H9 (cell line): Measurements from ENCODE around the gene SF1. TPM values are rescaled to one million over a fixed set of nuclear protein-coding genes. Genes with fewer than 3 reads are reported as not detected.

ENCODE experiments used
- DNase-seq: peaks from one replicate; pipeline ENCODE4 v3.0.0-alpha.2; 2017
- H2AFZ ChIP-seq: one replicate; pipeline ENCODE4 v1.6.1; 2013; ENCODE audit warnings: mild to moderate bottlenecking, low read length, control low read depth, moderate library complexity
- H2AK5ac ChIP-seq: 2 replicates; pipeline ENCODE4 v1.6.1; 2013; ENCODE audit warnings: low read length, control low read depth, mixed read lengths; ENCODE audit not compliant: insufficient read length
- H2BK120ac ChIP-seq: one replicate; pipeline ENCODE4 v1.6.1; 2013; ENCODE audit warnings: low read depth, mild to moderate bottlenecking, low read length, control low read depth, inconsistent platforms; ENCODE audit not compliant: poor library complexity, severe bottlenecking
- H2BK12ac ChIP-seq: 2 replicates; pipeline ENCODE4 v1.6.1; 2013; ENCODE audit warnings: low read length, control low read depth, mixed read lengths, low read depth; ENCODE audit not compliant: insufficient read length
- H2BK15ac ChIP-seq: 2 replicates; pipeline ENCODE4 v1.6.1; 2013; ENCODE audit warnings: low read depth, low read length, control low read depth
- H2BK20ac ChIP-seq: one replicate; pipeline ENCODE4 v1.6.1; 2013; ENCODE audit warnings: low read depth, mild to moderate bottlenecking, low read length, control low read depth, inconsistent platforms; ENCODE audit not compliant: poor library complexity, severe bottlenecking
- H2BK5ac ChIP-seq: 2 replicates; pipeline ENCODE4 v1.6.1; 2013; ENCODE audit warnings: low read length, control low read depth, mixed read lengths; ENCODE audit not compliant: insufficient read length
- H3K14ac ChIP-seq: 2 replicates; pipeline ENCODE4 v1.6.1; 2013; ENCODE audit warnings: low read length, control low read depth; ENCODE audit not compliant: insufficient read depth
- H3K18ac ChIP-seq: 2 replicates; pipeline ENCODE4 v1.6.1; 2013; ENCODE audit warnings: low read depth, mild to moderate bottlenecking, mixed read lengths, low read length, control low read depth; ENCODE audit not compliant: insufficient read length
- H3K23ac ChIP-seq: 2 replicates; pipeline ENCODE4 v1.6.1; 2013; ENCODE audit warnings: low read length, control low read depth, mixed read lengths, low read depth; ENCODE audit not compliant: insufficient read length
- H3K23me2 ChIP-seq: 2 replicates; pipeline ENCODE4 v1.6.1; 2013; ENCODE audit warnings: low read depth, mild to moderate bottlenecking, mixed read lengths, low read length, control low read depth; ENCODE audit not compliant: insufficient read length, poor library complexity, severe bottlenecking
- H3K27ac ChIP-seq: 2 replicates; pipeline ENCODE4 v1.5.1; 2013; ENCODE audit warnings: low read length, control low read depth, mixed read lengths, low read depth; ENCODE audit not compliant: insufficient read length
- H3K27me3 ChIP-seq: 2 replicates; pipeline ENCODE4 v1.6.1; 2013; ENCODE audit warnings: low read length, control low read depth, inconsistent platforms; ENCODE audit not compliant: insufficient read depth
- H3K4ac ChIP-seq: 2 replicates; pipeline ENCODE4 v1.6.1; 2013; ENCODE audit warnings: low read depth, mild to moderate bottlenecking, control low read depth, inconsistent platforms, low read length, moderate library complexity
- H3K4me1 ChIP-seq: 2 replicates; pipeline ENCODE4 v1.6.1; 2013; ENCODE audit warnings: low read length, control low read depth, inconsistent platforms; ENCODE audit not compliant: insufficient read depth
- H3K4me2 ChIP-seq: 2 replicates; pipeline ENCODE4 v1.6.1; 2013; ENCODE audit warnings: low read length, control low read depth, mixed read lengths; ENCODE audit not compliant: insufficient read length, insufficient read depth
- H3K56ac ChIP-seq: 2 replicates; pipeline ENCODE4 v1.6.1; 2013; ENCODE audit warnings: low read depth, mild to moderate bottlenecking, mixed read lengths, low read length, control low read depth; ENCODE audit not compliant: insufficient read length
- H3K79me1 ChIP-seq: 2 replicates; pipeline ENCODE4 v1.6.1; 2013; ENCODE audit warnings: low read depth, mild to moderate bottlenecking, moderate library complexity, low read length, control low read depth, inconsistent platforms; ENCODE audit not compliant: insufficient read depth, poor library complexity, severe bottlenecking
- H3K79me2 ChIP-seq: 2 replicates; pipeline ENCODE4 v1.6.1; 2013; ENCODE audit warnings: low read length, control low read depth, inconsistent platforms; ENCODE audit not compliant: insufficient read depth
- H3K9ac ChIP-seq: 2 replicates; pipeline ENCODE4 v1.6.1; 2013; ENCODE audit warnings: low read length, control low read depth, mixed read lengths; ENCODE audit not compliant: insufficient read length; ENCODE audit errors: extremely low read depth
- H3K9me3 ChIP-seq: one replicate; pipeline ENCODE4 v1.6.1; 2013; ENCODE audit warnings: low read depth, low read length, inconsistent platforms; ENCODE audit not compliant: control insufficient read depth
- H3T11ph ChIP-seq: one replicate; pipeline ENCODE4 v1.6.1; 2013; ENCODE audit warnings: mild to moderate bottlenecking, low read length, control low read depth, inconsistent platforms
- H4K20me1 ChIP-seq: one replicate; pipeline ENCODE4 v1.6.1; 2013; ENCODE audit not compliant: control insufficient read depth, insufficient read length, insufficient read depth
- H4K5ac ChIP-seq: 2 replicates; pipeline ENCODE4 v1.6.1; 2013; ENCODE audit warnings: low read depth, mild to moderate bottlenecking, mixed read lengths, low read length, control low read depth; ENCODE audit not compliant: insufficient read length
- H4K8ac ChIP-seq: replicated peaks from 2 replicates; pipeline ENCODE4 v1.6.1; 2013; ENCODE audit warnings: low read length, control low read depth, mixed read lengths, low read depth; ENCODE audit not compliant: insufficient read length
- H4K91ac ChIP-seq: 2 replicates; pipeline ENCODE4 v1.6.1; 2013; ENCODE audit warnings: low read depth, mild to moderate bottlenecking, moderate library complexity, mixed read lengths, low read length, control low read depth; ENCODE audit not compliant: insufficient read length
- H3K27ac Mint-ChIP-seq, 3 experiments: 2 replicates in 2 of 3; 3 replicates in 1 of 3; pipeline ENCODE4 v1.8.0; 2020 to 2021; ENCODE audit warnings: mixed read lengths in 3 of 3, mild to moderate bottlenecking in 1 of 3, moderate library complexity in 1 of 3
- H3K27me3 Mint-ChIP-seq: 2 replicates; pipeline ENCODE4 v1.8.0; 2021; ENCODE audit warnings: low read depth, mild to moderate bottlenecking, moderate library complexity, mixed read lengths
- H3K36me3 Mint-ChIP-seq, 3 experiments: 2 replicates in 2 of 3; 3 replicates in 1 of 3; pipeline ENCODE4 v1.8.0; 2020 to 2021; ENCODE audit warnings: low read depth in 3 of 3, mixed read lengths in 3 of 3; ENCODE audit not compliant: insufficient read depth in 1 of 3
- H3K4me1 Mint-ChIP-seq, 2 experiments: 2 replicates each; pipeline ENCODE4 v1.8.0; 2020; ENCODE audit warnings: mixed read lengths in 2 of 2
- H3K4me3 Mint-ChIP-seq, 2 experiments: 2 replicates in 1 of 2; 3 replicates in 1 of 2; pipeline ENCODE4 v1.8.0; 2020 to 2021; ENCODE audit warnings: mild to moderate bottlenecking in 2 of 2, mixed read lengths in 2 of 2, moderate library complexity in 1 of 2
- H3K9me3 Mint-ChIP-seq, 2 experiments: 2 replicates in 1 of 2; 3 replicates in 1 of 2; pipeline ENCODE4 v1.8.0; 2020; ENCODE audit warnings: mild to moderate bottlenecking in 2 of 2, mixed read lengths in 2 of 2, moderate library complexity in 1 of 2
- WGBS: extraction: QIAGEN DNeasy Blood & Tissue Kit; methylation state at CpG from one replicate; pipeline ENCODE4 v1.1.7; 2013; ENCODE audit warnings: missing lambda C conversion rate, low lambda C conversion rate, mixed read lengths; ENCODE audit not compliant: insufficient read length; ENCODE audit errors: extremely low coverage; 5-methylcytosine and 5-hydroxymethylcytosine counted together
- total RNA-seq: library from RNA; stranded (reverse); gene quantifications from 2 replicates; pipeline ENCODE4 v1.2.1, GENCODE V29; 2021
- TF ChIP-seq, protein P1 (sequence below): fragments of 200-600 bp; sonication (generic); conservative IDR thresholded peaks from 3 replicates; pipeline ENCODE4 v1.8.0; 2021; ENCODE audit warnings: antibody characterized with exemption, mild to moderate bottlenecking

Gene SF1
- total RNA-seq, 1 experiment from 2014 or later: 528 TPM

- no peak for DNase-seq
- H3K27me3 Mint-ChIP-seq: peaks cover 85% of the 10 kb centered on the region
Observed at GRCh38 chr11:64719406-64719805, 58.9 kb downstream of the SF1 start.

More at GRCh38 chr11:64719406-64719805, 58.9 kb downstream of the SF1 start:
- Histone ChIP-seq H2BK120ac (no peak overlapping the region), H4K91ac (no peak overlapping the region), H2BK12ac (no peak overlapping the region), H3K27me3 (peaks cover 10% of the 10 kb centered on the region; the same call in 1 of the 2 replicates), H4K20me1 (peaks cover 3% of the 10 kb centered on the region), H2BK5ac (no peak overlapping the region), H4K8ac (no peak overlapping the region), H3K27ac (no peak overlapping the region), H3K14ac (no peak overlapping the region), H2BK15ac (no peak overlapping the region), H3K56ac (no peak overlapping the region), H3K9ac (no peak overlapping the region), H3T11ph (no peak overlapping the region), H3K79me2 (no peaks in the 10 kb centered on the region), H3K4me2 (no peak overlapping the region), H3K4me1 (no peaks in the 10 kb centered on the region), H3K9me3 (no peaks in the 10 kb centered on the region), H2AFZ (no peak overlapping the region), H3K4ac (no peak overlapping the region), H3K18ac (no peak overlapping the region), H3K79me1 (no peaks in the 10 kb centered on the region), H3K23ac (no peak overlapping the region), H4K5ac (no peak overlapping the region), H2AK5ac (no peak overlapping the region), H2BK20ac (no peak overlapping the region), H3K23me2 (no peaks in the 10 kb centered on the region)
- H3K27ac Mint-ChIP-seq: no peak overlapping the region; a peak in 1 of 7 replicates
- no peaks in the 10 kb centered on the region; a peak in 2 of 5 replicates for H3K9me3 Mint-ChIP-seq
- no peaks in the 10 kb centered on the region for H3K36me3 Mint-ChIP-seq
- TF ChIP-seq, protein P1, sequence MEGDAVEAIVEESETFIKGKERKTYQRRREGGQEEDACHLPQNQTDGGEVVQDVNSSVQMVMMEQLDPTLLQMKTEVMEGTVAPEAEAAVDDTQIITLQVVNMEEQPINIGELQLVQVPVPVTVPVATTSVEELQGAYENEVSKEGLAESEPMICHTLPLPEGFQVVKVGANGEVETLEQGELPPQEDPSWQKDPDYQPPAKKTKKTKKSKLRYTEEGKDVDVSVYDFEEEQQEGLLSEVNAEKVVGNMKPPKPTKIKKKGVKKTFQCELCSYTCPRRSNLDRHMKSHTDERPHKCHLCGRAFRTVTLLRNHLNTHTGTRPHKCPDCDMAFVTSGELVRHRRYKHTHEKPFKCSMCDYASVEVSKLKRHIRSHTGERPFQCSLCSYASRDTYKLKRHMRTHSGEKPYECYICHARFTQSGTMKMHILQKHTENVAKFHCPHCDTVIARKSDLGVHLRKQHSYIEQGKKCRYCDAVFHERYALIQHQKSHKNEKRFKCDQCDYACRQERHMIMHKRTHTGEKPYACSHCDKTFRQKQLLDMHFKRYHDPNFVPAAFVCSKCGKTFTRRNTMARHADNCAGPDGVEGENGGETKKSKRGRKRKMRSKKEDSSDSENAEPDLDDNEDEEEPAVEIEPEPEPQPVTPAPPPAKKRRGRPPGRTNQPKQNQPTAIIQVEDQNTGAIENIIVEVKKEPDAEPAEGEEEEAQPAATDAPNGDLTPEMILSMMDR: no peak
- no CpG with 5 or more reads among the region's 10 CpGs for WGBS
- no peak overlapping the region for H3K4me3 Mint-ChIP-seq
- peaks cover 5 to 53% of the 10 kb centered on the region in 2 experiments for H3K4me1 Mint-ChIP-seq
